ENCODE results near the gene ROM1.

DNA sequence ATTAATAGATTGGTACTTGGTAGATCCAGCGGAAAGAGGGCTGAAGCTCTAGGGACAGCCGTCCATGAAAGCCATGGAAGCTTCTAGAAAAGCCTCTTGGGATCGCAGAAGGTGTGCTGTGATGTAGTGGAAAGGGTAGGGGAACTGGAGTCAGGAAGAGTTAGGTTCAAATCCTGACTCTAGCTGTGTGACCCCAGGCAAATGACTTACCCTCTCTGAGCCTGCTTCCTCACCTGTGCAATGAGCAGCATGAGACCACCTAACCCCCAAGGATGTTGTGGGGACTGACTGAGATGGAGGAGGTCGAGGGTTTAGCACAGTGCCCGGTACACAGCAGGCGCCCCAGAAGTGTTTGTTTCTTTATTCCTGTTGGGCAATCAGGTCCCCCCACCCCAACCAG is 2.7 kb upstream of the ROM1 start:
- TF ChIP-seq, protein P1, sequence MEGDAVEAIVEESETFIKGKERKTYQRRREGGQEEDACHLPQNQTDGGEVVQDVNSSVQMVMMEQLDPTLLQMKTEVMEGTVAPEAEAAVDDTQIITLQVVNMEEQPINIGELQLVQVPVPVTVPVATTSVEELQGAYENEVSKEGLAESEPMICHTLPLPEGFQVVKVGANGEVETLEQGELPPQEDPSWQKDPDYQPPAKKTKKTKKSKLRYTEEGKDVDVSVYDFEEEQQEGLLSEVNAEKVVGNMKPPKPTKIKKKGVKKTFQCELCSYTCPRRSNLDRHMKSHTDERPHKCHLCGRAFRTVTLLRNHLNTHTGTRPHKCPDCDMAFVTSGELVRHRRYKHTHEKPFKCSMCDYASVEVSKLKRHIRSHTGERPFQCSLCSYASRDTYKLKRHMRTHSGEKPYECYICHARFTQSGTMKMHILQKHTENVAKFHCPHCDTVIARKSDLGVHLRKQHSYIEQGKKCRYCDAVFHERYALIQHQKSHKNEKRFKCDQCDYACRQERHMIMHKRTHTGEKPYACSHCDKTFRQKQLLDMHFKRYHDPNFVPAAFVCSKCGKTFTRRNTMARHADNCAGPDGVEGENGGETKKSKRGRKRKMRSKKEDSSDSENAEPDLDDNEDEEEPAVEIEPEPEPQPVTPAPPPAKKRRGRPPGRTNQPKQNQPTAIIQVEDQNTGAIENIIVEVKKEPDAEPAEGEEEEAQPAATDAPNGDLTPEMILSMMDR (IDR thresholded peaks at IDR 0.05) = no peak
- no peak for TF ChIP-seq POLR2AphosphoS5 (IDR thresholded peaks at IDR 0.05)

Measured in stomach (tissue), 4 donors.